ENCODE results near the gene P4HA2. TPM values are rescaled to one million over a fixed set of nuclear protein-coding genes. Genes with fewer than 3 reads are reported as not detected.
"Not testable (repeated sequence)": the region's sequence is repeated elsewhere in the genome, so short reads cannot be mapped to it uniquely, and the experiment has no call there.

Gene P4HA2
- total RNA-seq, 1 donor from 2014 or later, result 38.5 TPM

- H3K4me3 Mint-ChIP-seq, result no peak overlapping the region
- H3K9me3 Mint-ChIP-seq, result no peaks in the 10 kb centered on the region
- no peak for DNase-seq (ENCODE audit: extremely low spot score, unreplicated experiment)
- H3K36me3 Mint-ChIP-seq, result no peaks in the 10 kb centered on the region
- no peak overlapping the region for H3K27ac Mint-ChIP-seq
- H3K4me1 Mint-ChIP-seq (ENCODE audit: unreplicated experiment), result peaks cover 6% of the 10 kb centered on the region
- no peak for TF ChIP-seq CTCF (conservative IDR thresholded peaks at IDR 0.05)
- H3K27me3 Mint-ChIP-seq, result peaks cover 3% of the 10 kb centered on the region
Measured at GRCh38 chr5:132176521-132176945, 51.1 kb downstream of the P4HA2 start.

GRCh38 chr5:132162945-132163344 is 64.7 kb downstream of the P4HA2 start:
- H3K36me3 Mint-ChIP-seq, result no peaks in the 10 kb centered on the region
- no peaks in the 10 kb centered on the region for H3K4me1 Mint-ChIP-seq (ENCODE audit: unreplicated experiment)
- DNase-seq (ENCODE audit: extremely low spot score, unreplicated experiment), result no peak
- no peak overlapping the region for H3K27ac Mint-ChIP-seq
- H3K27me3 Mint-ChIP-seq, result peaks cover 15% of the 10 kb centered on the region
- no peak overlapping the region for H3K4me3 Mint-ChIP-seq
- no peak for TF ChIP-seq CTCF (conservative IDR thresholded peaks at IDR 0.05)
- H3K9me3 Mint-ChIP-seq, result peaks cover 4% of the 10 kb centered on the region

- not testable (repeated sequence) for H3K36me3 Mint-ChIP-seq; H3K27ac Mint-ChIP-seq; DNase-seq (ENCODE audit: extremely low spot score, unreplicated experiment); H3K9me3 Mint-ChIP-seq; H3K4me1 Mint-ChIP-seq (ENCODE audit: unreplicated experiment); H3K4me3 Mint-ChIP-seq
- H3K27me3 Mint-ChIP-seq, result peaks cover 15% of the 10 kb centered on the region
Measured at GRCh38 chr5:132161574-132162326, 65.9 kb downstream of the P4HA2 start.

- TF ChIP-seq CTCF (conservative IDR thresholded peaks at IDR 0.05), result no peak
- Mint-ChIP-seq H3K27me3 (peaks cover 10% of the 10 kb centered on the region), H3K36me3 (no peaks in the 10 kb centered on the region), H3K9me3 (peaks cover 16% of the 10 kb centered on the region), H3K27ac (no peak overlapping the region), H3K4me1 (ENCODE audit: unreplicated experiment) (no peaks in the 10 kb centered on the region), H3K4me3 (no peak overlapping the region)
- DNase-seq (ENCODE audit: extremely low spot score, unreplicated experiment), result no peak
Measured at GRCh38 chr5:132156413-132156812, 71.2 kb downstream of the P4HA2 start.

- no peak for DNase-seq (ENCODE audit: extremely low spot score, unreplicated experiment)
- peaks cover 30% of the 10 kb centered on the region for H3K27me3 Mint-ChIP-seq
- no peak for TF ChIP-seq CTCF (conservative IDR thresholded peaks at IDR 0.05)
- no peak overlapping the region for H3K4me3 Mint-ChIP-seq
- H3K9me3 Mint-ChIP-seq, result peaks cover 9% of the 10 kb centered on the region
- H3K27ac Mint-ChIP-seq, result no peak overlapping the region
- no peaks in the 10 kb centered on the region for H3K36me3 Mint-ChIP-seq
- no peaks in the 10 kb centered on the region for H3K4me1 Mint-ChIP-seq (ENCODE audit: unreplicated experiment)
Measured at GRCh38 chr5:132150565-132150964, 77.1 kb downstream of the P4HA2 start.

- H3K27ac Mint-ChIP-seq, result no peak overlapping the region
- H3K27me3 Mint-ChIP-seq, result peaks cover 30% of the 10 kb centered on the region
- no peak for DNase-seq (ENCODE audit: extremely low spot score, unreplicated experiment)
- H3K4me1 Mint-ChIP-seq (ENCODE audit: unreplicated experiment), result no peaks in the 10 kb centered on the region
- peaks cover 4% of the 10 kb centered on the region for H3K9me3 Mint-ChIP-seq
- H3K36me3 Mint-ChIP-seq, result no peaks in the 10 kb centered on the region
- no peak for TF ChIP-seq CTCF (conservative IDR thresholded peaks at IDR 0.05)
- no peak overlapping the region for H3K4me3 Mint-ChIP-seq
Measured at GRCh38 chr5:132147663-132148062, 80.0 kb downstream of the P4HA2 start.

- H3K27me3 Mint-ChIP-seq, result peaks cover 28% of the 10 kb centered on the region
- H3K27ac Mint-ChIP-seq; H3K4me3 Mint-ChIP-seq; H3K9me3 Mint-ChIP-seq; H3K36me3 Mint-ChIP-seq; H3K4me1 Mint-ChIP-seq (ENCODE audit: unreplicated experiment); DNase-seq (ENCODE audit: extremely low spot score, unreplicated experiment): not testable (repeated sequence)
Measured at GRCh38 chr5:132145326-132145725, 82.3 kb downstream of the P4HA2 start.
